Measurements from ENCODE around the gene CLDN19. TPM values are rescaled to one million over a fixed set of nuclear protein-coding genes. Genes with fewer than 3 reads are reported as not detected.

Gene CLDN19
- total and polyA plus RNA-seq, 5 donors from 2014 or later = not detected

GRCh38 chr1:42736152-42736551 lies 3.9 kb downstream of the CLDN19 start:
- no peak overlapping the region for H3K27ac Mint-ChIP-seq

DNA sequence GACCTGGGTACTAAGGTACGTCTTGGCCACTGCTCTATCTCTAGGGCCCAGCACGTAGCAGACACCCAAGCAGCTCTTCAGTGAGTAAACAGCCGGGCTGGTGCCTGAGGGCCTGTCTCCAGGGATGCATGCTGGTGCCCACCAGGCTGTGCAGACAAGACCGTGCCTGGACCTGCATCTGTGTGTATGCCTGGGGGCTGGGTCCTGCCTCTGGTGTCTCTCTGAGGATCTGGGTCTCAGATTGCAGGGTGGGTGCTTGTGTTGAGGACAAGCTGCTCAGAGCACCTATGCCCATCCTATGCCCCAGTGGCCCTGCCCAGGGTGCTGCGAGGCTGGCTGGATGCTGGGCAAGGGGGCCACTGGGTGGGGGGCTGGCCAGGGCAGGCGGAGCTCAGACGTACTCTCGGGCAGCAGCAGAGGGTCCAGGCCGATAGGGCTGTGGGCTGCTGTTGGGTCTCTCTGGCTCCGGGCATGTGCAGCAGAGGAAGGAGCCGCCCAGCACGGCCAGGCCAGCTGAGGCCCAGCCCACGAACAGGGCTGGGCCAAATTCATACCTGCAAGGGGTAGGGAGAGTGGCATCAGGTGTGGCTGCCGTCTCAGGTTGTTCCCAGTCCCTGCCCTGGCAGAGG lies 4.4 kb downstream of the CLDN19 start:
- H3K9me3 Mint-ChIP-seq = peaks cover 0 to 2% (median 0%) of the 10 kb centered on the region in 7 donors
- H3K4me1 ChIP-seq (ENCODE audit: control insufficient read depth, insufficient read depth, low read length, poor library complexity, severe bottlenecking) = no peaks in the 10 kb centered on the region
- no peaks in the 10 kb centered on the region for H3K36me3 Mint-ChIP-seq
- H3K4me3 ChIP-seq (ENCODE audit: low read depth, low read length) = no peak overlapping the region
- H3K27ac ChIP-seq (ENCODE audit: insufficient read depth, low read length, poor library complexity, severe bottlenecking) = no peak overlapping the region
- no peaks in the 10 kb centered on the region for H3K9me3 ChIP-seq (ENCODE audit: control insufficient read depth in 2 of 2, low read length in 2 of 2)
- no peak overlapping the region for H3K27ac Mint-ChIP-seq
- H3K4me1 Mint-ChIP-seq = peaks cover 0 to 11% (median 2%) of the 10 kb centered on the region in 4 donors
- H3K27me3 Mint-ChIP-seq = peaks cover 4% of the 10 kb centered on the region
- DNase-seq (no peak), ATAC-seq (ENCODE audit: low read depth in 2 of 2) (no peak)
- no peak overlapping the region for H3K4me3 Mint-ChIP-seq
- H3K36me3 ChIP-seq (ENCODE audit: control insufficient read depth, insufficient read depth, low read length) = no peaks in the 10 kb centered on the region
- H3K27me3 ChIP-seq (ENCODE audit: control insufficient read depth, insufficient read depth, low read length) = no peaks in the 10 kb centered on the region

More at GRCh38 chr1:42736152-42736551, 3.9 kb downstream of the CLDN19 start:
- no peaks in the 10 kb centered on the region for H3K4me1 ChIP-seq (ENCODE audit: control insufficient read depth, insufficient read depth, low read length, poor library complexity, severe bottlenecking)
- H3K36me3 Mint-ChIP-seq = no peaks in the 10 kb centered on the region
- peaks cover 4% of the 10 kb centered on the region for H3K27me3 Mint-ChIP-seq
- H3K9me3 ChIP-seq (ENCODE audit: control insufficient read depth in 2 of 2, low read length in 2 of 2) = no peaks in the 10 kb centered on the region
- H3K4me3 ChIP-seq (ENCODE audit: low read depth, low read length) = no peak overlapping the region
- H3K4me3 Mint-ChIP-seq = no peak overlapping the region
- DNase-seq = no peak
- no peaks in the 10 kb centered on the region for H3K27me3 ChIP-seq (ENCODE audit: control insufficient read depth, insufficient read depth, low read length)
- ATAC-seq (ENCODE audit: low read depth in 2 of 2) = no peak
- peaks cover 0 to 11% (median 2%) of the 10 kb centered on the region in 4 donors for H3K4me1 Mint-ChIP-seq
- H3K27ac ChIP-seq (ENCODE audit: insufficient read depth, low read length, poor library complexity, severe bottlenecking) = no peak overlapping the region
- peaks cover 0 to 2% (median 0%) of the 10 kb centered on the region in 7 donors for H3K9me3 Mint-ChIP-seq
- H3K36me3 ChIP-seq (ENCODE audit: control insufficient read depth, insufficient read depth, low read length) = no peaks in the 10 kb centered on the region

DNA sequence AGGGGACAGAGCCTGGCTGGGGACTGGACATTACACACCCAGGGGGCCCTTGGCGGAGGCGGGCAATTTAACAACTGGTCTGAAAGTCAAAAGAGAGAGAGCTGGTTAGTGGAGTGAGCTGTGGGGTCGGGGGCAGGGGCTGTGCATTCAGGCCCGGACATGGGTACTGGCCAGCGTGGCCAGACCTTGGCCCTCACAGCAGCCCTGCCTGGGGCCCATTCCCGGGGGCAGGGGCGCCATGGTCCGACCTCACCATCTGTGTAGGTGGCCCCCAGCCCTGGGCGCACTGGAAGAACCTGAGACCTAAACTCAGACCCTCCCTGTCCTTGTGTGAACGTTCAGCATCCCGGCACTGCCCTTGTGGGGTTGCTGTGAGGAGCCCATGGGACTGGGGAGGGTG lies 5.0 kb downstream of the CLDN19 start:
- H3K9me3 Mint-ChIP-seq = no peaks in the 10 kb centered on the region
- no peak overlapping the region for H3K4me3 ChIP-seq (ENCODE audit: low read depth, low read length)
- ATAC-seq (ENCODE audit: low read depth in 2 of 2) (peak in 1 of 2 donors; percentile 20), DNase-seq (no peak)
- H3K27me3 ChIP-seq (ENCODE audit: control insufficient read depth, insufficient read depth, low read length) = no peaks in the 10 kb centered on the region
- no peaks in the 10 kb centered on the region for H3K36me3 ChIP-seq (ENCODE audit: control insufficient read depth, insufficient read depth, low read length)
- H3K27me3 Mint-ChIP-seq = peaks cover 4% of the 10 kb centered on the region
- H3K27ac Mint-ChIP-seq = no peak overlapping the region
- H3K27ac ChIP-seq (ENCODE audit: insufficient read depth, low read length, poor library complexity, severe bottlenecking) = no peak overlapping the region
- H3K9me3 ChIP-seq (ENCODE audit: control insufficient read depth in 2 of 2, low read length in 2 of 2) = no peaks in the 10 kb centered on the region
- H3K4me1 ChIP-seq (ENCODE audit: control insufficient read depth, insufficient read depth, low read length, poor library complexity, severe bottlenecking) = no peaks in the 10 kb centered on the region
- H3K4me3 Mint-ChIP-seq = no peak overlapping the region
- H3K4me1 Mint-ChIP-seq = peaks cover 0 to 11% (median 2%) of the 10 kb centered on the region in 4 donors
- H3K36me3 Mint-ChIP-seq = no peaks in the 10 kb centered on the region

DNA sequence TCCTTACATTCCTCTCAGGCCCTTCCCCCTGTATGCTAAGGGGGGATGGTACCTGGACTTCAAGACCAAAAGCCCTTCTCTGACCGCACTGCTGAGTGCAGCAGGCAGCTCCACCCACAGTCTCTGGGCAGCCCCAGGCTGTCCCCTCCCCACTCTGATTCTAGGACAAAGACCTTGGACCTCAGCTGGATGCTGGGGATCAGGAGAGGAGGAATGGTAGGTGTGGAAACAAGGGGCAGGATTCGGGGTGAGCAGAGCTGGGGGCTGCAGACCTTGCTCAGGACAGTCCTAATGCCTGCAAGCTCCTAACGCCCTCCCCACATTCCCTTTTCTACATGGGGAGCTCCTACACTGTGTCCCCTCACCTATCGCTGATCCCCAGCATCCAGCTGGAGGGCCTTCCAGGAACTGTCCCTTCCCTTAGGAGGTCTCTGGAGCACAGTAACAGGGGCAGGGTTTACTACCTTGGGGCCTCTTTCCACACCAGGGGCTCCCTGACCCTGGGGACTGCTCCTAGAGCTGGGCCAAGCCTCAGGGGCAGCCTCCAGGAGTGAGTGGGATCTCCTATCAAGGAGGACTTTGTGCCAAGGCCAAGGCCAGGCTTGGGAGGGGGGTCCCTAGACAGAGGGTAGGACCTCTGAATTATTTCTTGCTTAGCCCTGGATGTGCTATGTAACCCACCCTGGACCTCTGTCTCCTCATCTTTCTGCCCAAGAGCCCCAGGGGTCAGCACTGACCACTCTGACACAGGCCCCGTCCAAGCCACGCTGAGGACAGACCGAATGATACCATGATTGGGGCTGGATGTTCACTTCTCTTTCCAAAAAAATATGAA lies 5.6 kb downstream of the CLDN19 start:
- ATAC-seq (ENCODE audit: low read depth in 2 of 2) (no peak), DNase-seq (no peak)
- H3K9me3 Mint-ChIP-seq = no peaks in the 10 kb centered on the region
- no peak overlapping the region for H3K27ac Mint-ChIP-seq
- Histone ChIP-seq H3K9me3 (ENCODE audit: control insufficient read depth in 2 of 2, low read length in 2 of 2) (no peaks in the 10 kb centered on the region), H3K4me3 (ENCODE audit: low read depth, low read length) (no peak overlapping the region), H3K27ac (ENCODE audit: insufficient read depth, low read length, poor library complexity, severe bottlenecking) (no peak overlapping the region), H3K36me3 (ENCODE audit: control insufficient read depth, insufficient read depth, low read length) (no peaks in the 10 kb centered on the region), H3K4me1 (ENCODE audit: control insufficient read depth, insufficient read depth, low read length, poor library complexity, severe bottlenecking) (no peaks in the 10 kb centered on the region), H3K27me3 (ENCODE audit: control insufficient read depth, insufficient read depth, low read length) (no peaks in the 10 kb centered on the region)
- H3K27me3 Mint-ChIP-seq = peaks cover 4% of the 10 kb centered on the region
- peaks cover 0 to 11% (median 3%) of the 10 kb centered on the region in 4 donors for H3K4me1 Mint-ChIP-seq
- no peaks in the 10 kb centered on the region for H3K36me3 Mint-ChIP-seq
- no peak overlapping the region for H3K4me3 Mint-ChIP-seq

DNA sequence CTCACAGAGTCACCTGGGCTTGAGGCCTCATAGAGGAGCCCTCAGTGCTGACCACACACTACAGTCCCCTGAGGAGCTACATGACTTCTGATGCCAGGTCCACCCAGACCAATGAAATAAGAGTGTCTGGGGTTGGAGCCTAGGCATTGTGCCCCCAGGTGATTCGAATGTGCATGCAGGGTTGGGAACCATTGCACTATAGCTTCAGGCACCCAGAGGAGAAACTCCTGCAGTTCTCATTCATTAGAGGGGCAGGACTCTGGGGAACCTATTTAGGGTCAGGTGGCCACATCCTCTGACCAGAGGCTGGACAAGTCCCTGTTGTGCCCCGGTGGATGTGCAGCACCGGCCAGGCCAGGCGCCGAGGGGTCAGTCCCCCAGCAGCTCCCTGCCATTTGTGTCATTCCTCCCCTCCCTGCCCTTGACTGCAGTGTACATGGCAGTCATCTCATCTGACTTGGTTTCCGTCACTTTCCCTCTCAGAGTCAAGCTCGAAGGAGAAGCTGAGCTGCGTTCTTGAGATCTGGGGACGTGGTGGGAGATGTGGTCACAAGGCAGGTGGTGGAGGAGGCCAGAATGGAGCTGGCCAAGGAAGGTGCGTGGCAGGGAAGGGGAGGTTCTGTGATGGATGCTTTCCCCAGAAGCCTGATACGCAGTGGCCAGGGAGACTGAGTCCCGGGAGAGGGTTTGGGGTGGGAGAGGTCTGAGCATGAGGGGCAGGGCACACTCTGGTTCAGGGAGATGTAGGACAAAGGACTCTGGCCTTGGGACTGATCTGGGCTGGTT lies 6.4 kb downstream of the CLDN19 start:
- Histone ChIP-seq H3K36me3 (ENCODE audit: control insufficient read depth, insufficient read depth, low read length) (no peaks in the 10 kb centered on the region), H3K27ac (ENCODE audit: insufficient read depth, low read length, poor library complexity, severe bottlenecking) (no peak overlapping the region), H3K4me1 (ENCODE audit: control insufficient read depth, insufficient read depth, low read length, poor library complexity, severe bottlenecking) (no peaks in the 10 kb centered on the region), H3K4me3 (ENCODE audit: low read depth, low read length) (no peak overlapping the region), H3K27me3 (ENCODE audit: control insufficient read depth, insufficient read depth, low read length) (no peaks in the 10 kb centered on the region), H3K9me3 (ENCODE audit: control insufficient read depth in 2 of 2, low read length in 2 of 2) (no peaks in the 10 kb centered on the region)
- peaks cover 0 to 11% (median 3%) of the 10 kb centered on the region in 4 donors for H3K4me1 Mint-ChIP-seq
- peaks cover 4% of the 10 kb centered on the region for H3K27me3 Mint-ChIP-seq
- no peaks in the 10 kb centered on the region for H3K9me3 Mint-ChIP-seq
- H3K4me3 Mint-ChIP-seq = no peak overlapping the region
- DNase-seq (no peak), ATAC-seq (ENCODE audit: low read depth in 2 of 2) (no peak)
- H3K36me3 Mint-ChIP-seq = no peaks in the 10 kb centered on the region
- no peak overlapping the region for H3K27ac Mint-ChIP-seq

DNA sequence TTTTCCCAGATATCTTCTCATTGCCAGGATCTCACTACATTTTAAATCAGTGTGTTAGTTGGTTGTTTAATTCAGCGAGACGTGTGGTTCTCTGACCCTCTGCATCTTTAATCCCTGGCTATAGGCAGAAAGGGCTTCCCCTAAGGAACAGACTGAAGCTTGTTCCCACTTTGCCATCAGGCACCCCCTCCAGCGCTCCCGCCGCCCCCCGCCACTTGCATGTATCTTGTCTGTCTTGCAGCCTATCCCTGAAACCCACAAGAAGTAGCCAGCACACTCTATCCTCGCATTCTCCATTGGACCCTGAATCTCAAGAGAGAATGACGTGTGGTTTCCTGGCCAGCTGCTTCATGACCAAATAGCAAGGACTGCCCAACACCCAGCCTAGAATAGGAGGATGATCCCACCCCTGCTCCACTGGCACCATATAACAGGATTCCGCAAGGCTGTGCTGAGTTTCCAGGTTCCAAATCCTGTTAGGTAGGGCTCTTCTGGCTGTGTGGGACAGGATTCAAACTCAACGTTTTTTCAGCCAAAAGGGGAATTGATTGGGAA lies 7.8 kb downstream of the CLDN19 start:
- no peak for DNase-seq
- ATAC-seq (ENCODE audit: low read depth in 2 of 2) = no peak
- no peaks in the 10 kb centered on the region for H3K4me1 ChIP-seq (ENCODE audit: control insufficient read depth, insufficient read depth, low read length, poor library complexity, severe bottlenecking)

DNA sequence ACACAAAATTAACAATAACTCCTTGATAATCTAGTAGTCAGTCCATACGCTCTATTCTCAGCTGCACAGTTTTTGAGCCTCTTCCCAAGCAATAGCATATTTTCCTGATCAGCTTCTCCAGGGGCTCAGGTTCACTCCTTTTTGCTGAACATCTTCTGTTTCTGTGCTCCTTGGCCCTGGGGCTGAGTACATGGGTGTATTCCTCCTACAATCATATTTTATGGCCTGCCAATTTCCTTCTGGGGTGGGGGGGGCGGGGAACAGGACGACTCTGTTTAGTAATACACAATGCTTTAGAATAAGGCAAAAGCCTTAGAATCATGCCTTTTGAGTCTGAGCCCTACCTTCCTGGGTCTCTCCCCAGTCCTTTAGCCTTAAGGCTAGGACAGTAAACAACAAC lies 8.5 kb downstream of the CLDN19 start:
- H3K36me3 ChIP-seq (ENCODE audit: control insufficient read depth, insufficient read depth, low read length) = no peaks in the 10 kb centered on the region
- no peak for DNase-seq
- no peaks in the 10 kb centered on the region for H3K27me3 ChIP-seq (ENCODE audit: control insufficient read depth, insufficient read depth, low read length)
- Mint-ChIP-seq H3K4me3 (no peak overlapping the region), H3K36me3 (no peaks in the 10 kb centered on the region), H3K9me3 (no peaks in the 10 kb centered on the region), H3K27me3 (peaks cover 4% of the 10 kb centered on the region), H3K27ac (no peak overlapping the region), H3K4me1 (peaks cover 0 to 2% (median under 1%) of the 10 kb centered on the region in 4 donors)
- no peaks in the 10 kb centered on the region for H3K4me1 ChIP-seq (ENCODE audit: control insufficient read depth, insufficient read depth, low read length, poor library complexity, severe bottlenecking)
- no peaks in the 10 kb centered on the region for H3K9me3 ChIP-seq (ENCODE audit: control insufficient read depth in 2 of 2, low read length in 2 of 2)
- no peak overlapping the region for H3K4me3 ChIP-seq (ENCODE audit: low read depth, low read length)
- H3K27ac ChIP-seq (ENCODE audit: insufficient read depth, low read length, poor library complexity, severe bottlenecking) = no peak overlapping the region
- ATAC-seq (ENCODE audit: low read depth in 2 of 2) = no peak

More for the DNA sequence above, 7.8 kb downstream of the CLDN19 start:
- H3K4me3 Mint-ChIP-seq = no peak overlapping the region
- no peak overlapping the region for H3K4me3 ChIP-seq (ENCODE audit: low read depth, low read length)
- no peaks in the 10 kb centered on the region for H3K36me3 Mint-ChIP-seq
- H3K27me3 ChIP-seq (ENCODE audit: control insufficient read depth, insufficient read depth, low read length) = no peaks in the 10 kb centered on the region
- H3K4me1 Mint-ChIP-seq = peaks cover 0 to 7% (median 3%) of the 10 kb centered on the region in 4 donors
- H3K27me3 Mint-ChIP-seq = peaks cover 4% of the 10 kb centered on the region
- no peak overlapping the region for H3K27ac Mint-ChIP-seq
- no peak overlapping the region for H3K27ac ChIP-seq (ENCODE audit: insufficient read depth, low read length, poor library complexity, severe bottlenecking)
- no peaks in the 10 kb centered on the region for H3K36me3 ChIP-seq (ENCODE audit: control insufficient read depth, insufficient read depth, low read length)
- no peaks in the 10 kb centered on the region for H3K9me3 ChIP-seq (ENCODE audit: control insufficient read depth in 2 of 2, low read length in 2 of 2)
- no peaks in the 10 kb centered on the region for H3K9me3 Mint-ChIP-seq

Data from CD4-positive, CD25-positive, alpha-beta regulatory T cell (primary cell).